Activated CD8-positive, alpha-beta memory T cell treated with anti-CD3 and anti-CD28 coated beads for 24 hours (primary cell): ENCODE measurements around the gene NFE2.
"Not testable (repeated sequence)": the region's sequence is repeated elsewhere in the genome, so short reads cannot be mapped to it uniquely, and the experiment has no call there.

ENCODE experiments used
- DNase-seq: peaks from one replicate; pipeline ENCODE4 v3.0.0-alpha.2; 2020

The NFE2 gene

DNA sequence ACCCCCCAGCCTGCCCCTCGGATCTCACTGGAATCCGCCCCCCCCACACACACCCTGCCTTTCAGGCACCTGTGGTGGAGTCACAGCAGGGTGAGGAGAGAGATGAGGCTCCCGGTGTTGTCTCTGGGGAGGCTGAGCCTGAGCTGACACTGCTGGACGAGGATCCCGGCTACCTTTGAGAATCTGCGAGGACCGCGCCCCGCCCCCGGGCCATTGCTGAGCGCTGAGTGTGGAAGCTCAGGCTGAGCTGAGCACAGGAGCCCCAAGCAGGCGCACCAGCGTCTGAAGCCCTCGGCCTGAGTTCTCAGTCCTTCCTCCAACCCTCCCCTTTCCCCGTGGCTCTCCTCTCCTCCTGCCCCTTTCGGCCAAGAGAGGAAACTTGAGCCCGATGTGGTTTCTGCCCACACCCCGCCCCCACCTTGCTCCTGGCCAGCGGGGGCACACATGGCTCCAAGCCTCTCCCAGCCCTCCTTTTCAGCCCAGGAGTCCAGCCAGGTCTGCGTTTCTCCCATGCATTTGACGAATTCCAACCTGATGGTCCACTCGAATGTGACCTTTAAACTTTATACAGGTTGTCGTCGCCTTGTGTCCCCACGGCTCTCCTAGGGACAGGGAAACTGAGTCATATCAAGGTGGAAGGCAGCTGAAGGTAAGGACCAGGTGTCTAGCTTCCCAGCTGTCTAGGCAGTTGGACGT lies at the start of gene NFE2:
NFE2 (minus strand) TSS at position 284 of the 696 bp plus-strand sequence. CDS start 5,767 bp downstream, outside the sequence.
- no peak for DNase-seq

DNA sequence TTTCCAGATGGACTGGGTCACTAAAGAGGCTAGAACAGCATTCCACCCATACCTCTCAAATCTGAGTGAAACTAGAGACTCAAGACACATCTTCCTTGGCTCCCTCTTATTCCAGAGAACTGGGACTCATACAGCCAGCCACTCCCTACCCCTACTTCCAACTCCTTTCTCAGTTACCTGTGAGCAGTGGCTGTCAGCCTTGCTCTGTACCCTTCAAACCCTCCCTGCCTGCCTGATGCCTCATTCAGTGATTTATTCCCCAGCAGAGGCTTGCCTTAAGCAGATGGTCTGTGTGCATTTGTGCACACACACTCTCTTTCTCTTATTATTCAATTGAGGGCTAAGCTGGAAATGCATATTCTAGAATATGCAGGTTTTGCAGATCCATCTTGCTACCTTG lies 48.9 kb upstream of the NFE2 start:
- DNase-seq, result no peak

DNA sequence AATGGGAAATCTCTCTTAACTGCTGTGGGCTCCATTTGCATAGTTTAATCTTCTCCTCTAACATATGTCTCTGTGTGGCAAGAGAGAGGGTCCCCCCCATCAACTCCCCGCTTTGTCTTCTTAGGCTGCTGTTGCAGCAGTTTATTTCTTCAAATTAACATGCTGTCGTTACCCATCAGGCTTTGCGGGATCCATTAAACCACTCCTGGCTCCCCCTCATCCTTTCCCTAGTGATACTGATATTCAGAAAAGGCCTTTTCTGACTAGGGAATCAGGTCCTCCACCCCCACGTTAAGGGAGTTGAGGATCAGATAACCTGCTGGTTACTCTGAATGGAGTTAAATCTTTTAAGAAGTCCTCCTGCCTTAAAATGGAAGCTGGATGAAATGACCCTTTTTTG lies 48.2 kb upstream of the NFE2 start:
- DNase-seq, result no peak

DNA sequence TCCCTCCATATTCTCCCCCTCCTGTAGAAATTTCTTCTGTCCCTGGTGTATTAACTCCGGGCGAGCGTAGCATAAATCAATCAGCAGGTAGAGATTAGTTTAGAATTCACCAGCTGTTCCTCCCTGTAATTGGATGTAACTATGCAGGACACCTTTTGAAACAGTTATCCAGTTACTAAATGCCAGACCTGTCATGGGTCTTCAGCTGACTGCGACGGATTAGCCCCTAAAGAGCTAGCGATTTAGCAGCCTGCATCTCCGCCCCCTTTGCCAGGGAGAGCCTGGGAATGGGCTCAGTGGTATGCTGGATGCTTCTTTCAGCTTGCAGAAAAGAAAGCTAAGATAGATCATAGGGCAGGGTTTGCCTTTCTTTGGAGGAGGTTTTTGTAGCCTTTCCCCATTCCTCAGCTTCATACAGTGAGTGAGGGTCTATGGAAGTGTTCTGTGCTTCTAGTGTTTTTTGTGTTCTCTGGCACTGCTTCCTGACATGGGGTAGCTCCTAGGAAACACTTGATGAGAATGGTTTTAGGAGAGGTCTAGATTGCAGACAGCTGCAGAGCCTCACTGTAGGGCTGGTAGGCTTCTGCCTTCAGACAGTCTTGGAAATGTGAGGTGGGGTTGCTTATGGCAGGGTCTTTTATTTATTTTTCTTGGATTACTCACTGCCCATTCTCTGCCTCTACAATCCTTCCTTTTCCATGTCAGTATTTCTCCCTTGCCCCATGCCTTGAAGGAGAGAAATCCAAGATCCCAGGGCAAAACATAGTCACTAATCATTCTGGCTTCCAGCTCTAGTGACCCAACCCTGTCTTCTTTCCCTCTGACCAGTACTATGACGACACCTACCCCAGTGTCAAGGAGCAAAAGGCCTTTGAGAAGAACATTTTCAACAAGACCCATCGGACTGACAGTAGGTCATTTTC lies 40.8 kb upstream of the NFE2 start:
- DNase-seq, result no peak

DNA sequence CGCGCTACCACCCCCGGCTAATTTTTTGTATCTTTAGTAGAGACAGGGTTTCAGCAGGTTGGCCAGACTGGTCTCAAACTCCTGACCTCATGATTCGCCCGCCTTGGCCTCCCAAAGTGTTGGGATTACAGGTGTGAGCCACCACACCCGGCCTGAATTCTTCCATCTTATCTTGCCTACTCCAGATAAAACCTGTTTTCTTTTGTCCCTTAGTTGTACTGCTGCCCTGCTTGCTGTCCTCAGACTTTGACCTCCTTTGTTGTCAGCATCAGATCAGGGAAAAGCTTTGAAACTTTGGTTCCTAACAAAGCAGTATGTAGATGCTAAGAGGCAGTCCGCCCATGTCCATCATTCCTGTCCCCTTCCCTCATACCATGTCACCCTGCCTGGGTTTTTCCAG lies 40.0 kb upstream of the NFE2 start:
- DNase-seq, result no peak

DNA sequence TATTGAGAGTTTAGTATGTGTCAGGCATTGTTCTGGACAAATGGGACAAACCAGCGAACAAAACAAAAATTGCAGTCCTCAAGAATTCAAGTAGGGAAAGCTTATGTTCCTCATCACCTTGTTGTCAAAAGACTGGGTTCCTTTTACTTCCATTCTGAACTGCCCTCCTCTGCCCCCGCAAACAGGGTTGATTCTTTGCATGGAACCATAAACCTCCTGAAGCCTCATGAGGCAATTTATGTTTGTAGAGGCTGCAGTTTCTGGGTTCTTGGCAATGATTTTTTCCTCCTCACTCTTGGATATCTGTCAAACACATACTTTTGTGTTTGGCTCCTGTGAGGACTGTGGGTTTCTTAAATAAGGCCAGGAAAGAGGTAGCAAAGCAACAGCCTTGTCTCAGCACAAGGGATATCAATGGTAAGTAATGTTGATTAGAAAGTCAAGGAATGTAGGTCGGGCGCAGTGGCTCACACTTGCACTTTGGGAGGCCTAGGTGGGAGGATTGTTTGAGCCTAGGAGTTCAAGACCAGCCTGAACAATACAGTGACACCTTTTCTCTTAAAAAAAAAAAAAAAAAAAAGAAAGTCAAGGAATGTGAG lies 38.0 kb upstream of the NFE2 start:
- no peak for DNase-seq

DNA sequence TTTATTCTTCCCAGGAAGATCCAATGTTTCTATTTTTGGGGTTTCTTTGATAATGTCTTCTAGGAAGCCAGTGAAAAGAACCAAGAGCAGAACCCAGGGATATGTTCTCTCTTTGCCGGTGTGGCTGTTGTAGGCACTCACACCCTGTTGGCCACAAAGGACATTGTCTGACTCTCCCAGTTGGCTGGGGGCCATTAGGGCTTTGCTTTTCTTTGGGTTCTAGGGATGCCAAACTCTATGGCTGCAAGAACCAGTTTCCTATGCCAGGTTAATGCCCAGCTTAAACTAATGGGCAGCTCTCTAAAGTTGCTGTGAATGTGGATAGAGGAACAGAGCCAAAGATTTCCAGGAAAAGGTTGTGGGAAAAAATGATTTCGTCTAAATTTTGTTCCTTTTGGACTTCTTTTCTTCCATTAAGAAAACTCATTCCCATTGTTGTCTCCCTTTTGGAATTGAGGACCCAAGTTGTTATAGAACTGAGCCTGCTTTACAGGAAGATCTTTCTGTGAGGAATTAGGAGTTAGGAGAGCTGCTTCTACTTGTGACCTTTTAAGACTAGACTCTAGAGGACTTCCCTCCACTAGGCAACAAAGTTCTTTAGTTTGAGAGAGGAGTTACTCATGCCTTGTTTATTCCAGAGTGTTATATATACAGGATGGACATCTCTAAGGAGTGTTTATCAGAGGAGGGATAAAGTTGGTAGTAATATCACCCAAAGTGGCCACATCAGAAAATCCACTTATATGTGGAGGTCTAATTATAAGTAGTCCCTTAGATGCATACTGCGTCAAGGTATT lies 37.2 kb upstream of the NFE2 start:
- no peak for DNase-seq

DNA sequence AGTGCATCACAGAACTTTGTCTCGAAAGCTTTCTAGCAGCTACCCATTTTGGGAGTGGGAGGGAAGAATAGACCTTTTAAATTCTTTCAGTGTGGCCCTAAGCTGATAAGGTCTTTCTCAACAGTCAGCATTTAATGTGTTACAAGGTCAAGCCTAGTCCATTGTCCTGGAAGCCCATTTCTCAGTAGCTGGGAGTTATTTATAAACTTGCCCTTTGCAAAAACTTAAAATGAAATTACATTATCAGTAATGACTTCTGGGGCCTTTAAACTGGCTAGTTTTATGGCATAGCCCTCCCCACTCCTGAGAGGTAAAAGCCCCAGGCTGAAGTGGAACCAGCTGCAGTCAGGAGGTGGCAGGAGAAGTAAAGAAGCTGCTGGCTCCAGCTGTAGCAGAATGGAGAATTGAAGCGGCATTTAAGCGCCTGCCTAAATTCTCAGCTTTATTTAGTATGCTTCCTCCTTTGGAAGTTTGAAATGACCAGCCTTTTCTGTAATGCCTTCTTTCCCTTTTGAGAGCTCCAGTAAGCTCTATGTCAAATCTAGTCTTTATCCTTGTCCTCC lies 36.5 kb upstream of the NFE2 start:
- DNase-seq, result no peak

DNA sequence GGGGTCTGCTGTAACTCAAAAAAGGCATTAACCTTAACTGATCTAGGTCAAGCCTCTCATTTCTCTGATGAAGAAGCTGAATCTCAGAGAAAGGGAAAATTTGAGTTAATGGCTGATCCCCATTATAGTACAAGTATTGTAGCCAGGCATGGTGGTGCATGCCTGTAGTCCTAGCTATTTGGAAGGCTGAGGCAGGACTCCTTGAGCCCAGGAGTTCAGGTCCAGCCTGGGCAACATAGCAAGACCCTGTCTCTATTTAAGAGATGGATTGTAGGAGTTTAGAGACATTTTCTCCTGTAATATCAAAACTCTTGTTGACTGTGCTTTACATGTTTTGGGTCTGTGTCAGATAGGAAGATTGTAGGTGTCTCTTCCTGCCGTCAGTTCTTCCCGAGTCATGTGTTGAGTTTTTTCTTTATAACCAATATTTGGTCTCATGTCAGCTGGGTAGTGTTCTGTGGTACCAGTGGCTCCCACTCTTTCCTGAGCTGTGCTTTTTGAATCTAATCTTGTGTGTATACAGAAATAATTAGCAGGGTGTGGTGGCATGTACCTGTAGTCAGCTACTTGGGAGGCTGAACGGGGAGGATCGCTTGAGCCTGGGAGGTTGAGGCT lies 32.7 kb upstream of the NFE2 start:
- DNase-seq, result no peak

DNA sequence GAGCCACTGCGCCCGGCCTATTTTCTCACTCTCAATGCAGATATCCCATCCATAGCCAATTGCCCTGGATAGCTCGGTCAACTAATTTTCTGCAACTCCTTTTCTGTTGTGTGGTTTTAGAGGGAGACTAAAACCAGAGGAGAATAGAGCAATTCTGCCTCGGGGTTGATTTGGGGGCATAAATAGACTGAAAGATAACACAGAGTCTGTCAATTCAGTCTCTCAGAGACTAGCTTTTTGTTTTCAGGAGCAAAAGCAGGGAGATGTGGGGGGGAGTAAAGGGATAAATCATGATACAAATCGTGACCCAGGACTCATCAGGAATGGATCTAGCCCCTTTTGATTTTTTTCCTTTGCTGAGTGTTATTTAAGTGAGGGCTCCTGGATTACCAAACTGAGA lies 30.6 kb upstream of the NFE2 start:
- DNase-seq, result no peak

DNA sequence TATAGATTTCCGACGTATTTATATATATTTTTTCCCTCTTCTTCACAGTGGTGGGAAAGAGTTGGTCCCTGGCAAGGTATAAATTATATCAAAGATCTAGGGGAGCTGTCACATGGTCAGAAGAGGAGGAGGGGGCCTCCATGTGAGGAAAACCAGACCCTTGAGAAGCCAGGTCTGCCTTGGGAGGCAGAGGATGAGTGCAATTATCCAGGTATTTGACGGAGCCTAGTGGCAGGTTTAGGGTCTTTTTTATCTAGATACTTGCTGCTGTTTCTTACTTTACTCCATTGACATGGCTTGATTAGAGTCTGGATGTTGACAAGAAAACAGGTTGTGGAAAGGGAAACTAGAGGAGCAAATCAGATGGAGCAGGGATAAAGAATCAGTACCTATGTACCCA lies 29.6 kb upstream of the NFE2 start:
- DNase-seq, result no peak

DNA sequence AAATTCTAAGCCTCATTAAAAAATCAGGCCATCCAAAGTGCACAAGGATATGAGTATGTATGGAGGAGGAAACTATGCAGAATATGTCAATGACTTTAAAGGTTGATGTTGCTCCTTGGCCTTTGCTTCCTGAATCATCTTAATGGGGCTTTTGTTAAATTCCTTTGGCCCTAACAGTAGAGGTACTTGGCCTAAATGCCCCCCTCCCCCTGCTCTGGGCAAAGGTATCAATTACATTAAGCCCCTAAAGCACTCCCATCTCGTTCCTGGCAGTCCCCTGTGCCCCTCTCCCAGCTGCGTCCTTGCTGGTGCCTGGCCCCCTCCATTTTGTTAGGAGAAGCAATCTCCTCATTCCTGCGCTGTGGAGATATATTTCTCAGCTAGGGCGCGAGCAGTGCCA lies 28.9 kb upstream of the NFE2 start:
- DNase-seq, result no peak

DNA sequence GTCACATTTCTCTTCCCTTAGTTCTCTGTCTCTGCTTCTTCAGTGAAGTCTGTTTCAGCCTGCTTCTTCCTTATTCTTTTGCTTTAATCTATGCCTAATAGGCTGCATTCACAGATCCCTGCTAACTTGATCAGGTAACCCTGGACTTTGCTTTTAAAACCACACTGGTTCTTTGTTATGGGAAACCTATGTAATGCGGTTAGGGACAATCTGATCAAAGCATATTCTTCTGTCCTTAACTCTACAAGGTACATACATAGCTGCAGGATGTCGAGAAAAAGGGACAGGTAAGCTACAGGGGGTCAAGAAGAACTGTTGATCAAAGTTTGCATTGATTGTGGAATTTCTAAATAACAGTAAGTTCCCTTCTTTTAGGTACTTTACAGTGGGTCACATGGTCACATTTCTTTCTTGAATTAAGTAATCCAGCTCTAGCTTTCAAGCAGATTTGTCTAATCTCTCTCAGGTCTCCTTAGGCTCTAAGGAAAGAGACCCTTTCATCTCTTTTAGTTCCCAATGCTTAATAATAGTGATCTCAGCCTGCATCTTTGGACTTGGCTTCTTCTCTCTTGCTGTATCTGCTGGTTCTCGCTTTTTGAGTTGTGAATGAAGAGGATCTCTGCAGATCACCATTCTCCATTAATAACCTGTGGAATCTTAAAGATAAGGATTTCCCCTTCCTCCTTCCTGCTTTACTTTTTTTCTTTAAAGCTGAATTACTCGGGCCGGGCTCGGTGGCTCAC lies 28.0 kb upstream of the NFE2 start:
- no peak for DNase-seq

DNA sequence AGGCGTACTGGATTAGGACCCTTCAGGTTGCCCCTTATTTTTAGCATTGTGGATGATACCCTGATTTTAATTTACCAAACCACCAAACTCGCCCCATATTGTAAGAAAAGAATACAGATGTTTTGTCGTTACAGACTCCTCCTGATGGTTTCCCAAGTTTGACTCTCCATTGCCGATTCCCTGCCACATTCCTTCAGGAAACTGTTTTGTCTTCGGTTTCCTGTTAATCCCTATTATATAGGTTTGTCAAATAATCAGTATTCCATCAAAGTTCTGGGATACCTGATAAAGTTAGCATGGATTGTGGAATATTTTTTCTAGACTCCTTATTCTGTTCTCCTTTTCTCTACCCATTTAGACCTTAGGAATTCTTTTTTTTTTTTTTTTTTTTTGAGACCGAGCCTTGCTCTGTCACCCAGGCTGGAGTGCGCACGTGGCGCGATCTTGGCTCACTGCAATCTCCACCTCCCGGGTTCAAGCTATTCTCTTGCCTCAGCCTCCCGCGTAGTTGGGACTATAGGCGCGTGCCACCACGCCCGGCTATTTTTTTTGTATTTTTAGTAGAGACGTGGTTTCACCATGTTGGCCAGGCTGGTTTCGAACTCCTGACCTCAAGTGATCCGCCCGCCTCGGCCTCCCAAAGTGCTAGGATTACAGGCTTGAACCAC lies 24.8 kb upstream of the NFE2 start:
- DNase-seq, result not testable (repeated sequence)

DNA sequence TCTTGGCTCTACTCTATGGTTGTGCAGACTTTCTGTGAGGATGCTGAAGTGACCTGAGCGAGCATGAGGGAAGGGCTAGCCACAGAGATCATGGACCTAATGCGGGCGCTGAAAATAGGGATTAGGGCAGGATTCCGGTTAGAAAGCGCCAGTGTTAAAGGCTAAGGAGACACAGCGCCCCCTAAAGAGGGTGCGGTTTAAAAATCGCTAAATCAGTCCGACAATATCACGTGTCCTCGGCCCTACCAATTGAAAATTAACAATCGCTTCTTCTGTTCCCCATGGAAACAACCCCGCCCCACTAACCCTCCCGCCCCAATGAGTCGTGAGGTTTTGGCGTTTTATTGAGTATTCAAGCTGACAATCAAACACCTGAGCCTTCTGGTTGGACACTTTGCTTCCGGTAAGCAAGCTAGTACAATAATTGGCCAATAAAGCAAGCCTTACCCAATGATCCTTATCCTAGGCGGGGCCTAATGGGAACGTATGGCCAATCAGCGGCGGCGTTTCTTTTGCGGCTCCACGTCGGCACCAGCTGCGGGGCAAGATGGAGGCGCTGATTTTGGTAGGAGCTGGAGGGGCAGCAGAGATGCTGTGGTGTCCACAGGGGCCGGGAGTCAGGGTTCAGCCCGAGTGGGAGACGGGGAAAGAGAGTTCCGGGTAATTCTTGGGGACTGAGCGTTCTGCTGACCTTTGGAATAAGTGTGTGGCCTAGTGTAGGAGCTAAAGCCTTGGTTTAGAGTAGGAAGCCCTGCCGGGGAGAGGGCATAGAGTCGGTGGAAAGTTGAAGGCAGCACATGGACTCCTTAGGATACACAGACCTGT lies 24.0 kb upstream of the NFE2 start, which contains the start of gene COPZ1:
COPZ1 (plus strand) TSS at position 515 of the 825 bp plus-strand sequence; CDS start at position 548, 33 bp downstream.
- peak; percentile 92 for DNase-seq

DNA sequence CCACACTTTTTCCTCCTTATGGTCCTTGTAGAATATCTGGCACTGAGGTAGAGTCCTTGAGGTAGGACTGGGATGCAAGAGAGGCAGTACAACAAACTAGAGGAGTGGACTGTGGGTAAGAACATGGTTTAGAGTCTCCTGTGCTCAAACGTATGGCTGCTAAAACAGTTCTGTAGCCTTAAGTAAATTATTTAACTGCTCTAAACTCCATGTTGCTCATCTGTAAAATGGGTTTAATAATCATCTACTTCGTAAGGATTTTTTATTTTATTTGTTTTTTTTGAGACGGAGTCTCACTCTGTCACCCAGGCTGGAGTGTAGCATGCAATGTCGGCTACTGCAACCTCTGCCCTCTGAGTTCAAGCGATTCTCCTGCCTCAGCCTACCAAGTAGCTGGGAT lies 20.5 kb upstream of the NFE2 start:
- no peak for DNase-seq

DNA sequence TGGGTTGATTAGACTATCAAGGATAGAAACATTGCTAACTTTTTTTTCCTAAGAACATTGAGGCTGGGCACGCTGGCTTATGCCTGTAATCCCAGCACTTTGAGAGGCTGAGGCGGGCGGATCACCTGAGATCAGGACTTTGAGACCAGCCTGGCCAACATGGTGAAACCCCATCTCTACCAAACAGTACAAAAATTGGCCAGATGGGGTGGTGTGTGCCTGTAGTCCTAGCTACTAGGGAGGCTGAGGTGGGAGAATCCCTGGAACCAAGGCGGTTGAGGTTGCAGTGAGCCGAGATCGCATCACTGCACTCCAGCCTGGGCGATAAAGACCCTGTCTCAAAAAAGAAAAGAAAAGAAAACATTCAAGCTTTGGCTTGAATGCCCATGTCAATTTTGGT lies 11.5 kb upstream of the NFE2 start:
- not testable (repeated sequence) for DNase-seq

DNA sequence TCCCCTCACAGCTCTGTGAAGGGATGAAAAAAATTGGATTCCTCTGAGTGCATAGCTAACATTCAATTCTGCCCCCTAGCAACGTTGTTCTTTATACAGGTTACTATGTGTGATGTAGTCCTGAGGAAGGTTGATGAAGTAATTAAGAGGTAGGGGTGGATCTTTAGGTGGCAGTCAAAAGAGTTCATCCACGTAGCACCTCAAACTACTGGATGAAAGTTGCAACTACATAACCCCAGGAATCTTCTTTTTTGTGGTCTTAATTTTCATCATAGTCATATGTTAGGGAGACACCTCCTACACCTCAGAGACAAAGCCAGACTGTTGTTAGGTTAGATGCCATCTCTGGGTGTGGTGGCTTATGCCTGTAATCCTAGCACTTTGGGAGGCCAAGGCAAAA lies 10.2 kb upstream of the NFE2 start:
- DNase-seq, result no peak

DNA sequence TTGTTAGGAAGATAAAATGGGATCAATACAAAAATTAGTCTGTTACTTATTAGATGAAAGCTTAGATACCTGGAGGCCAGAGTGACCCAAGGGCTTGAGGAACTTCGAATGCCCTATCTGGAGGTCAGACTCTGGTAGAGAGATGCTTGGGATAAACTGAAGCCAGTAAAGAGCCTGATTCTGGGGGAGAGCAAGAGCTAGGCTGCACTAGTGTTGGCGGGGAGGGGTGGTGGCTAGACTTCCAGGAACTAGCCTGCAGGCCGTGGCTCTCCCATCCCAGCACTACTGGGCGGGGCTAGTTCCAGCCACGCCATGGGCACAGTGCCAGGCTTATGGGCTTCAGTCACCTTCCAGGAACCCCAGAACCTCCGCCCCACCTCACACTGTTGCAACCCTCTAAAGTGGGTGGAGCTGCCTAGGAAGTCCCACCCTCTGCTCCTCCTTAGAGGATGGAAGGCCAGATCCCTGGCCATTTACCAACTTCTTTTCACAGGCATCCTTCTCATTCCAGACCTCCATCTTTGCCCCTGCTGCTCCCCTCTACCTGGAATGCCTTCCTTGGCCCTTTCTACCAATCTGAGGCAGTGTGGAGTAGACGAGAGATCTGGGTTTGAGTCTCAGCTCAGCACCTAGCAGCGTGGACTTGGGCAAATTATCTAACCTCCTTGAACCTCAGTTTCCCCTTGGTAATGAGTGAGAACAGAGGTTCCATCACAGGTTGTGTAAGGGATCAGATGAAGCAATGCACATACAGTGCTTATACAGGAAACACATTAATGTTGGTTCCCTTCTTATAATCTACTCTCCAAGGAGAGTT lies 6.3 kb upstream of the NFE2 start:
- no peak for DNase-seq
